K562 (cell line): Measurements from ENCODE around the gene ADIPOR2. TPM values are rescaled to one million over a fixed set of nuclear protein-coding genes. Genes with fewer than 3 reads are reported as not detected.

ENCODE experiments used
- ATAC-seq: fragments of 200-7000 bp; cut with Tn5 transposase; 3 replicates; pipeline ENCODE4 v1.9.1; 2020; ENCODE audit warnings: moderate library complexity
- BruUV-seq: library from RNA; stranded (reverse); fragments of 400-500 nt; replicated peaks from 2 replicates; lab custom pipeline; 2021; lab: Mats Ljungman, UMichigan
- CTCF ChIA-PET: fragments of 300-600 bp; formaldehyde crosslinking; extraction: SDS; loops from one replicate; lab custom pipeline; 2021; ENCODE audit warnings: low intra/inter-chr PET ratio; lab: Yijun Ruan, JAX
- POLR2A ChIA-PET: fragments of 300-600, 350-650 bp; sonication (Branson Sonifier 250); formaldehyde crosslinking; extraction: SDS; loops from one replicate; lab custom pipeline; 2021; ENCODE audit warnings: antibody characterized with exemption, inconsistent platforms; lab: Yijun Ruan, JAX
- DNase-seq, 4 experiments: peaks; one replicate each; pipeline versions ENCODE4 v3.0.0 to v3.0.0-alpha.2; 2011 to 2018; ENCODE audit warnings: low spot score in 3 of 4, mixed read lengths in 3 of 4; ENCODE audit errors: extremely low read depth in 1 of 4
- FAIRE-seq: peaks from 2 replicates; lab custom pipeline; 2011; peaks lifted over from hg19 to GRCh38; lab: Jason Lieb, UNC
- H2AFZ ChIP-seq: 2 replicates; pipeline ENCODE4 v1.6.0; 2011; ENCODE audit warnings: low read depth, low read length, control low read depth, inconsistent platforms
- H3K27ac ChIP-seq: fragments of 200-600 bp; 3 replicates; pipeline ENCODE4 v1.8.0; 2011; ENCODE audit warnings: low read depth, mild to moderate bottlenecking, control low read depth, inconsistent platforms, low read length, moderate library complexity, mixed read lengths; ENCODE audit errors: extremely low read depth
- H3K27me3 ChIP-seq, 2 experiments: fragments of 300-600 bp in 1 of 2; 2 replicates in 1 of 2; 3 replicates in 1 of 2; pipeline versions ENCODE4 v1.6.0 to v1.8.0; 2011; ENCODE audit warnings: inconsistent platforms in 2 of 2, low read length in 2 of 2, mild to moderate bottlenecking in 1 of 2, mixed read lengths in 1 of 2, moderate library complexity in 1 of 2; ENCODE audit not compliant: control insufficient read depth in 2 of 2, insufficient read depth in 2 of 2
- H3K36me3 ChIP-seq: fragments of 300-600 bp; 3 replicates; pipeline ENCODE4 v1.8.0; 2011; ENCODE audit warnings: mild to moderate bottlenecking, low read length, inconsistent platforms; ENCODE audit not compliant: control insufficient read depth, insufficient read depth
- H3K4me1 ChIP-seq, 2 experiments: fragments of 200-600 bp in 1 of 2; replicated peaks in 1 of 2; 2 replicates in 1 of 2; 3 replicates in 1 of 2; pipeline versions ENCODE4 v1.5.1 to v1.8.0; 2011; ENCODE audit warnings: inconsistent platforms in 2 of 2, low read length in 2 of 2, mild to moderate bottlenecking in 1 of 2, mixed read lengths in 1 of 2, moderate library complexity in 1 of 2; ENCODE audit not compliant: control insufficient read depth in 2 of 2, insufficient read depth in 2 of 2
- H3K4me2 ChIP-seq: 2 replicates; pipeline ENCODE4 v1.6.1; 2011; ENCODE audit warnings: low read length, control low read depth, inconsistent platforms, mixed read lengths; ENCODE audit not compliant: insufficient read depth
- H3K4me3 ChIP-seq: fragments of 200-600 bp; sonication (generic), shearing (Covaris generic); 2 replicates; pipeline ENCODE4 v1.5.1; 2016; ENCODE audit warnings: control low read depth, inconsistent platforms
- H3K79me2 ChIP-seq: fragments of 200-600 bp; 3 replicates; pipeline ENCODE4 v1.8.0; 2011; ENCODE audit warnings: low read length, inconsistent platforms; ENCODE audit not compliant: control insufficient read depth, insufficient read depth
- H3K9ac ChIP-seq, 2 experiments: 2 replicates each; pipeline versions ENCODE4 v1.6.0 to v1.6.1; 2011; ENCODE audit warnings: low read depth in 2 of 2, low read length in 2 of 2, control low read depth in 1 of 2, inconsistent platforms in 1 of 2, mild to moderate bottlenecking in 1 of 2, mixed read lengths in 1 of 2; ENCODE audit not compliant: insufficient read depth in 1 of 2
- H3K9me1 ChIP-seq: one replicate; pipeline ENCODE4 v1.6.0; 2011; ENCODE audit warnings: inconsistent platforms, mild to moderate bottlenecking, low read length, moderate library complexity; ENCODE audit not compliant: control insufficient read depth, insufficient read depth
- H3K9me3 ChIP-seq: replicated peaks from 2 replicates; pipeline ENCODE4 v1.5.1; 2011; ENCODE audit warnings: low read depth, low read length, inconsistent platforms; ENCODE audit not compliant: control insufficient read depth, insufficient read depth
- H4K20me1 ChIP-seq: replicated peaks from 2 replicates; pipeline ENCODE4 v1.6.1; 2011; ENCODE audit warnings: low read length, inconsistent platforms, mixed read lengths; ENCODE audit not compliant: control insufficient read depth, insufficient read depth
- BHLHE40 ChIP-seq: IDR thresholded peaks from 2 replicates; pipeline ENCODE4 v1.6.1; 2011; ENCODE audit warnings: low read length, improper control_type of control experiment
- CBFA2T3 ChIP-seq: fragments of 450-650 bp; IDR thresholded peaks from 2 replicates; pipeline ENCODE4 v1.6.1; 2017
- CBX5 ChIP-seq: IDR thresholded peaks from 2 replicates; pipeline ENCODE4 v1.6.1; 2014; ENCODE audit warnings: low read depth, borderline replicate concordance
- FOXA3 ChIP-seq, 2 experiments: fragments of 450-650 bp in 1 of 2; sonication (generic) in 1 of 2; formaldehyde crosslinking; IDR thresholded peaks in 1 of 2; conservative IDR thresholded peaks in 1 of 2; 2 replicates each; pipeline versions ENCODE4 v1.4.0 to v1.8.0; 2020 to 2022; ENCODE audit warnings: mild to moderate bottlenecking in 2 of 2, missing genetic modification reagents in 1 of 2
- HLTF ChIP-seq: fragments of 450-650 bp; IDR thresholded peaks from 2 replicates; pipeline ENCODE4 v1.6.1; 2016
- MAZ ChIP-seq, 2 experiments: fragments of 450-650 bp in 1 of 2; sonication (generic) in 1 of 2; formaldehyde crosslinking; IDR thresholded peaks in 1 of 2; conservative IDR thresholded peaks in 1 of 2; 2 replicates each; pipeline versions ENCODE4 v1.4.0 to v1.5.0; 2020; ENCODE audit warnings: mild to moderate bottlenecking in 1 of 2, missing genetic modification reagents in 1 of 2
- NBN ChIP-seq: fragments of 450-650 bp; IDR thresholded peaks from 2 replicates; pipeline ENCODE4 v1.6.1; 2016; ENCODE audit warnings: low read depth, mild to moderate bottlenecking
- RBBP5 ChIP-seq: fragments of 200-600 bp; sonication (generic); IDR thresholded peaks from 2 replicates; pipeline ENCODE4 v1.6.1; 2012; ENCODE audit warnings: borderline replicate concordance, mild to moderate bottlenecking, low read length, control low read depth, inconsistent platforms; ENCODE audit not compliant: insufficient read depth, poor library complexity, severe bottlenecking
- RFX7 ChIP-seq: fragments of 250-450 bp; sonication (Bioruptor Pico); IDR thresholded peaks from 2 replicates; pipeline ENCODE4 v1.5.1; 2021; ENCODE audit warnings: mild to moderate bottlenecking
- SMAD1 ChIP-seq: fragments of 150-350 bp; IDR thresholded peaks from 2 replicates; pipeline ENCODE4 v1.6.1; 2014; ENCODE audit warnings: low read length, low read depth; ENCODE audit not compliant: partially characterized antibody
- SNIP1 ChIP-seq: fragments of 450-650 bp; IDR thresholded peaks from 2 replicates; pipeline ENCODE4 v1.7.1; 2017; ENCODE audit warnings: low read depth, mild to moderate bottlenecking
- TRIM24 ChIP-seq, 2 experiments: fragments of 450-650 bp; IDR thresholded peaks; 2 replicates each; pipeline ENCODE4 v1.6.1; 2016
- XRCC3 ChIP-seq: fragments of 450-650 bp; IDR thresholded peaks from 2 replicates; pipeline ENCODE4 v1.6.1; 2017; ENCODE audit warnings: mild to moderate bottlenecking, moderate library complexity
- ZNF764 ChIP-seq: fragments of 250-450 bp; sonication (Bioruptor Pico); IDR thresholded peaks from 2 replicates; pipeline ENCODE4 v1.4.0; 2020; ENCODE audit warnings: low read depth, mild to moderate bottlenecking, moderate library complexity
- WGBS: fragments of 100-300 bp; shearing (Covaris generic); methylation state at CpG from one replicate; pipeline ENCODE4 v1.1.6; 2016; ENCODE audit warnings: low coverage, mixed read lengths; ENCODE audit not compliant: insufficient coverage; ENCODE audit errors: missing lambda C conversion rate; 5-methylcytosine and 5-hydroxymethylcytosine counted together
- in situ Hi-C: fragments of 300-500 bp; cut with MboI; formaldehyde crosslinking; loops from 4 replicates; pipeline ENCODE4 v1.15.0; 2018; ENCODE audit warnings: inconsistent platforms, mixed read lengths
- intact Hi-C: fragments of 100-400 bp; cut with micrococcal nuclease; formaldehyde crosslinking; loops from 2 replicates; pipeline ENCODE4 v1.14.2; 2022
- polyA plus RNA-seq, 8 experiments: library from polyadenylated mRNA; depleted of rRNA in 4 of 8; stranded (reverse) in 5 of 8; unstranded in 3 of 8; fragments of >200 nt; fragmentation: Nextera tagmentation in 2 of 8; fragmentation: Illumina TruSeq in 1 of 8; extraction: Ambion mirVana in 2 of 8; extraction: Trizol in 1 of 8; gene quantifications; 2 replicates each; pipeline versions ENCODE4 v1.2.1 to v1.2.3, GENCODE V29; 2011 to 2014; ENCODE audit warnings: inconsistent platforms in 1 of 8, missing spikeins in 1 of 8
- total RNA-seq, 7 experiments: library from RNA; depleted of rRNA in 6 of 7; stranded (reverse); fragments of >200 nt in 6 of 7; fragmentation: Illumina TruSeq in 2 of 7; extraction: Trizol in 2 of 7; gene quantifications; 2 replicates each; pipeline versions ENCODE4 v1.2.1 to v1.2.3, GENCODE V29; 2011 to 2021; ENCODE audit warnings: low replicate concordance in 1 of 7
- TF ChIP-seq, protein P1 (sequence below): fragments of 150-350 bp; IDR thresholded peaks from 2 replicates; pipeline ENCODE4 v1.6.1; 2014; ENCODE audit warnings: low read depth, mild to moderate bottlenecking, low read length, borderline replicate concordance
- TF ChIP-seq, protein P2 (sequence below): fragments of 250-450 bp; sonication (Bioruptor Pico); IDR thresholded peaks from 2 replicates; pipeline ENCODE4 v1.8.0; 2021; ENCODE audit warnings: mild to moderate bottlenecking, moderate library complexity

Gene ADIPOR2
- total and polyA plus RNA-seq, 9 of the 15 experiments (the other 6 are each of a cell fraction or from before 2014, with no cell fraction given) = 10.9 to 63.5 (median 46.0) TPM

DNA sequence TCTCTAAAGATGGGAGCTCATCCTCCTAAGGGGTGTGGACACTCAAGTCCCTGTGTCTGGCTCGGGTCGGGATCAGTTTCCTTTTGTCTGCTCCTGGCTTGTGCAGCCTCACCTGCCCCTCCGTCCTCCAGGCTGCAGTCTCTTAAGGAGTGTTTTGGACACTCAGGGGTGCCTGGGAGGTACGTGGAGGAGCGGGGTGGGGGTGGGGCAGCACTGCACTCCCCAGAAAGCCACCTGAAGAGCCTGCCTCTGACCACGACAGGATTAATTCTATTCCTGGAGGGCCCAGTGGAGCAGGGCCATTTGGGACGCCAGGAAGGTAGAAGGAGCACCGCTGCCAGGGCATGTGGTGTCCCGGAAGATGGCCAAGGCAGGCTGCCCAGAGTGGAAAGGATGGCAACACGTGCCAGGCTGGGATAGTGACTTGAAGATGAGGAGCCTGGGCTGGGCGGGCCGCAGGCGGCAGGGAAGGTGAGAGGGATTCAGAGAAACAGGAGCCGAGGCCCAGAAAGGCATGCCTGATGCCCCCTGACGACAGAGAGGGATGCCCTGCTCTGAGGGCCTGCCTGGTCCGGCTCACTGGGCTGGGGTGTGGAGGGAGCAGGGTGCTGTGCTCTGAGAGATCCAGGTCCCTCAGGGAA is 114.7 kb downstream of the ADIPOR2 start (continued):
- no peak for TF ChIP-seq MAZ (CRISPR knock-in tag; conservative IDR thresholded peaks at IDR 0.05 in 1 of 2, IDR thresholded peaks at IDR 0.05 in 1 of 2)
- no peak for TF ChIP-seq NBN
- no peak for TF ChIP-seq FOXA3 (CRISPR knock-in tag; conservative IDR thresholded peaks at IDR 0.05 in 1 of 2, IDR thresholded peaks at IDR 0.05 in 1 of 2)
- TF ChIP-seq, all 486 proteins: peak for 0

DNA sequence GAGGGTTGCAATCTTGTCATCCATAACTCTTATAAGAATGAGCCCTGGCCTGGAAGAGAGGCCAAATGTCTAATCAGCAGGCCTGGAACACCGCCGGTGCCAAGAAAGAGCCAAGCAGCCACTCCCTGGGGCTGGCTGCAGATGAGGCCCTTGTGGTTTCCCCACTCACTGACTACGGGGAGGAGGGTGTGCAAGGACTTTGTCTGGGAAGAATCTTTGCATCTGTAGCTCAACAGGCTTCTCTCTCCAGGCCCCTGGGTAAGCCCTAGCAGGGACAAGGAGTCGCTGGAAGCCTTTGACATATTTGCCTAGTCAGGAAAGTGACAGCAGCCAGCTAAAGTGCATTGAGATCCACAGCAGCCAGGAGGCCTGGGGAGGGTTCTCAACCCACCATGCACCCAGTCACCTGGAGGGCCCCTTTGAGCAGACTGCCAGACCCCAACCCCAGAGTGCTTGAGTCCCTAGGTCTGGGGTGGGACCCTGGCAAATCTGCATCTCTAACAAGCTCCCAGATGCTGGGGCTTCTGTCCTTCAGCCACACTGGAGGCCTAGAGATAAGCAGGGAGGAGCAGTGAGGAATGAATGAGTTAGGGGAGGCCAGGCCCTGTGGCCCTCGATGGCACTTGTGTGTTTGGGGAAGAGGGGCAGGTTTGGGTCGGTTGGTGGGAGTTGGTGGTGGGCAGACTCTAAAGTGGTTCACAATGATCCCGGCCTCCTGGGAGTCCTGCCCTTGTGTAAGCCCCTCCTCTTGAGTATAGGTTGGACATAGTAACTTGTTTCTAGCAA is 115.6 kb downstream of the ADIPOR2 start:
- POLR2A ChIA-PET = no interaction called here
- no peak for FAIRE-seq
- Histone ChIP-seq H3K9ac (0 out of 4 replicates have a peak overlapping the region, but pooled peaks of 1 of the 2 experiments have one; percentile 17), H3K9me1 (no peaks in the 10 kb centered on the region), H3K4me3 (no peak overlapping the region), H2AFZ (no peak overlapping the region), H3K36me3 (no peaks in the 10 kb centered on the region), H3K9me3 (no peaks in the 10 kb centered on the region), H3K27ac (no peak overlapping the region), H4K20me1 (no peaks in the 10 kb centered on the region), H3K4me1 (peaks cover 20 to 34% of the 10 kb centered on the region in 2 experiments), H3K4me2 (no peak overlapping the region), H3K27me3 (no peaks in the 10 kb centered on the region), H3K79me2 (no peaks in the 10 kb centered on the region)
- BruUV-seq = no TSS peak
- no peak for DNase-seq
- intact Hi-C loops (no loop called here), in situ Hi-C loops (no loop called here)
- 33% methylated on average over 7 of the region's 7 CpGs for WGBS
- ATAC-seq = no peak
- CTCF ChIA-PET = no interaction called here
- TF ChIP-seq RFX7 (CRISPR knock-in tag) (no peak), SNIP1 (no peak), CBFA2T3 (no peak), XRCC3 (no peak), HLTF (no peak), RBBP5 (no peak), BHLHE40 (no peak), ZNF764 (no peak), TRIM24 (IDR thresholded peaks at IDR 0.05) (no peak), CBX5 (no peak), SMAD1 (no peak)
- TF ChIP-seq, protein P1, sequence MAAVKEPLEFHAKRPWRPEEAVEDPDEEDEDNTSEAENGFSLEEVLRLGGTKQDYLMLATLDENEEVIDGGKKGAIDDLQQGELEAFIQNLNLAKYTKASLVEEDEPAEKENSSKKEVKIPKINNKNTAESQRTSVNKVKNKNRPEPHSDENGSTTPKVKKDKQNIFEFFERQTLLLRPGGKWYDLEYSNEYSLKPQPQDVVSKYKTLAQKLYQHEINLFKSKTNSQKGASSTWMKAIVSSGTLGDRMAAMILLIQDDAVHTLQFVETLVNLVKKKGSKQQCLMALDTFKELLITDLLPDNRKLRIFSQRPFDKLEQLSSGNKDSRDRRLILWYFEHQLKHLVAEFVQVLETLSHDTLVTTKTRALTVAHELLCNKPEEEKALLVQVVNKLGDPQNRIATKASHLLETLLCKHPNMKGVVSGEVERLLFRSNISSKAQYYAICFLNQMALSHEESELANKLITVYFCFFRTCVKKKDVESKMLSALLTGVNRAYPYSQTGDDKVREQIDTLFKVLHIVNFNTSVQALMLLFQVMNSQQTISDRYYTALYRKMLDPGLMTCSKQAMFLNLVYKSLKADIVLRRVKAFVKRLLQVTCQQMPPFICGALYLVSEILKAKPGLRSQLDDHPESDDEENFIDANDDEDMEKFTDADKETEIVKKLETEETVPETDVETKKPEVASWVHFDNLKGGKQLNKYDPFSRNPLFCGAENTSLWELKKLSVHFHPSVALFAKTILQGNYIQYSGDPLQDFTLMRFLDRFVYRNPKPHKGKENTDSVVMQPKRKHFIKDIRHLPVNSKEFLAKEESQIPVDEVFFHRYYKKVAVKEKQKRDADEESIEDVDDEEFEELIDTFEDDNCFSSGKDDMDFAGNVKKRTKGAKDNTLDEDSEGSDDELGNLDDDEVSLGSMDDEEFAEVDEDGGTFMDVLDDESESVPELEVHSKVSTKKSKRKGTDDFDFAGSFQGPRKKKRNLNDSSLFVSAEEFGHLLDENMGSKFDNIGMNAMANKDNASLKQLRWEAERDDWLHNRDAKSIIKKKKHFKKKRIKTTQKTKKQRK = no peak
- TF ChIP-seq, protein P2, sequence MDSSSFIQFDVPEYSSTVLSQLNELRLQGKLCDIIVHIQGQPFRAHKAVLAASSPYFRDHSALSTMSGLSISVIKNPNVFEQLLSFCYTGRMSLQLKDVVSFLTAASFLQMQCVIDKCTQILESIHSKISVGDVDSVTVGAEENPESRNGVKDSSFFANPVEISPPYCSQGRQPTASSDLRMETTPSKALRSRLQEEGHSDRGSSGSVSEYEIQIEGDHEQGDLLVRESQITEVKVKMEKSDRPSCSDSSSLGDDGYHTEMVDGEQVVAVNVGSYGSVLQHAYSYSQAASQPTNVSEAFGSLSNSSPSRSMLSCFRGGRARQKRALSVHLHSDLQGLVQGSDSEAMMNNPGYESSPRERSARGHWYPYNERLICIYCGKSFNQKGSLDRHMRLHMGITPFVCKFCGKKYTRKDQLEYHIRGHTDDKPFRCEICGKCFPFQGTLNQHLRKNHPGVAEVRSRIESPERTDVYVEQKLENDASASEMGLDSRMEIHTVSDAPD = no peak
